T-helper 22 cell (primary cell): ENCODE results near the gene TRIM63.

Source experiments
- DNase-seq: peaks from one replicate; pipeline ENCODE4 v3.0.0-alpha.2; 2020; ENCODE audit warnings: low read depth

TRIM63 gene

DNA sequence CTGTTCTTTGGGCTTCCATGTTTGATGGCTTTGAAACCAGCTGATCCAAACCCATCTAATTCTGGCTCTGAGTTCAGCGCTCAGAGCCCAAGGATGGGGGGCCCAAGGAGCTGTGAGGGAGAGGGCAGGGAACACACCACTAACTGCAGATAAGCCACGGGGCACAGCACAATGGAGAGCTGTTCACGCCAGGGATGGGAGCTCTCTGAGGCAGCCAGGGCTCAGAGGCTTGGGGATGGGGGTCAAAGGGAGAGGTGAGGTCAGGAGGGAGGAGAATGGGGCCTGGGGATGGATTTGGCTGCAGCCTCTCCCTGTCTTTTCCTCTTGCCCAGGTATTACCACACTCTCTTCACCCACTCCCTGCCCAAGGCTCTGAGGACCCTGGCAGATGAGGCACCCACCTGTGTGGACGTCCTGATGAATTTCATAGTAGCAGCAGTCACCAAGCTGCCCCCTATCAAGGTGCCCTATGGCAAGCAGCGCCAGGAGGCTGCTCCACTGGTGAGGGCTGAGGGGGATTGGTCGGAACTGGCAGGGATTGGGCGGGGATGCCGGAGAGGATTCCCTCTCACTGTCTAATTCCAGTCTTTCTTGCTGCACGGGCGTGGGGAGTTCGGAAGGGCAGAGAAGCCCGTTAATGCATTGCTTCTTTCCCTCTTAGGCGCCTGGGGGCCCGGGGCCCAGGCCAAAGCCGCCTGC is 32.8 kb downstream of the TRIM63 start:
- DNase-seq, result no peak

DNA sequence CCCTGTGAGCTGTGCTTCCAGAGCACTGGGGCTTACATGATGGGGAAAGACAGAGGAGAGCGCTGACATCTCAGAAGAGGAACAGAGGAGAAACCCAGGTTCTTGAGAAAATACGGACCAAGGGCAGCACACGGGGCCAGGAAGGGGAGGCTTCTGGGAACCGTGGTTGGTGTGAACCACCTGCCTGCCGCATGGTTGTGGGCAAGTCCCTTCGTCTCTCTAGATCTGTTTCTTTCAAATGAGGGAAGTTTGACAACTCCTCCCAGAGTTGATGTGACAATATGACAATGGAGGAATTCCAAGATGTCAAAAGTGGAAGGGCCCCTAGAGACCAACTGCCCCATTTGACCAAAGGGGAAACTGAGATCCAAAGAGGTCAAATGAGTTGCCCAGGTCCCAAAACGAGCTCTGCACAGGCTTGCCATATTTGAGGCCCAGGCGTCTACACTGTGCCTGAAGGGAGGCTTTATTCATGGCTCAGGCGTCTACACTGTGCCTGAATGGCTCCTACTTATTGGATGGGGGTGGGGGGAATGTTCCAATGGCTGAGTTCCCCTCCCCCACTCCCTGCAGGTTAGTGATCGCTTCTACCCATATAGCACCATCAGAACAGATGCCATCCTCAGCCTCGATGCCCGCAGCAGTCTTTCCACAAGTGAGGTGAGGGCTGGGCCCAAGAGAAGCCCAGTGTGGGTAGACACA is 34.6 kb downstream of the TRIM63 start:
- DNase-seq, result no peak

DNA sequence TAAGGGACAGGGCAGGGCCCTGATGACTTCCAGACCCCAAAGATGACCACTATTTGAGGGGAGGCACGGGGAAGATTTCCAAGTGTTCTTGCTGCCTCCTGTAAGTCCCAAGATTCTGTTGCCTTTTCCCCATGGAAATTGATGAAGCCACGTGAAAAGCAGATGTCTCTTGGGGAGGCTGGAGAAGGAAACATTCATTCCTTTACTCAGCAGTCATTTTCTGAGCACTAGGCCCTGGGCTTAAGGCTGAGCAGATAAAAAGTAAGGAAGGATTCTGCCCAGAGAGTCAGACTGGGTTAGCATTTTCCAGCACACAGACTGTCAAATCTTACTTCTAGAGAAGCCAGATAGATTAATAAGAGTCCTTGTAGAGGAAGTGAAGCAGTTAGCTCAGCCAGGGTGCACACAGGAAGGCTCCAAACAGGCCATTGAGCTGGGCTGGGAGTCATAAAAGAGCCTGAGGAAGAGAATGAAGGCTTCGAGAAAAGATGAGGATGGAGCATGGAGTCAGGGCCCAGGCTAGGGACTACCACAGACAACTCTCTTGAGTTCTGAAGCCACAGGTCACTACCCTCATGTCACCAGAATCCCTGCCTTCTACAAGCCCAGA is 35.7 kb downstream of the TRIM63 start:
- no peak for DNase-seq

DNA sequence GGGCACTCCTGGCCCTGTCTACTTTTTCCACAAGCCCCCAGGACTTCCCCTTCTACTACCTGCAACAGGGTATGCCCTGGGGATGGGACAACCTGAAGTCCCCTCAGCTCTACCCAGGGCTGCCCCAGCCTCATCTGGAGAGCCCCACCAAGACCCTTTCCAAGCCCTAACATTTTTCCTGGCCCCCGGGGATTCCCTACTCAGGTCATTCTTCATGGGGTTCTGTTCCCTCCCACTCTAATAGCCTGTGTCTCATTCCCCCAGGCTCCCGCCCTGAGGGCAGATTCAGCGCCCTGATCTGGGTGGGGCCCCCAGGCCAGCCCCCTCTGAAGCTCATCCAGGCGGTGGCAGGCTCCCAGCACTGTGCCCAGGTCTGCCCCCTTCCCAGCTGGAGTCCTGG is 36.2 kb downstream of the TRIM63 start:
- DNase-seq, result no peak

DNA sequence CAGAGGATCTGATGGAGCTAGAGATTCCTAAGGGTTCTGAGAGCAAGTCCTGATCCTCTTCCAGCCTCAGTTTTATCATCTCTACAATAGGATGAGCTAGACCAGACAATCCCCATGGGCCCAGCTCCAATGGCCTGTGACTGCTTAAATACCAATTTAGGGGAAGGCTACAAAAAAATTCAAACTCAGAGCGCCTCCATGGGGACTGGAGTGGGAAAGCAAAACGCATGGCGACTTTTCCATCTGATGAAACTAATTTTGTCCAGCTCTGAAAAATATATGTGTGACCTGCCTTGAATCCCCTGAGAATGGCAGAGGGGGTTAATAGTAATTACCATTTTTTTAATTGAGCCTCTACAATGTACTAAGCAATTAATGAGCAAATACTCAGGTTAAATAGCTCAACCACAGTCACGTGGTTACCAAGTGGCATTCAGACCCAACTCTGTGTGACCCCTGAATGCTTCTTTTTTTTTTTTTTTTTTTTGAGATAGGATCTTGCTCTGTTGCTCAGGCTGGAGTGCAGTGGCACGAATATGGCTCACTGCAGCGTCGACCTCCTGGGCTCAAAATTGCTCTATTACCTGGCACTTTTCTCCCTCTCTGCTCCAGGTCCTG is 37.5 kb downstream of the TRIM63 start:
- no peak for DNase-seq

DNA sequence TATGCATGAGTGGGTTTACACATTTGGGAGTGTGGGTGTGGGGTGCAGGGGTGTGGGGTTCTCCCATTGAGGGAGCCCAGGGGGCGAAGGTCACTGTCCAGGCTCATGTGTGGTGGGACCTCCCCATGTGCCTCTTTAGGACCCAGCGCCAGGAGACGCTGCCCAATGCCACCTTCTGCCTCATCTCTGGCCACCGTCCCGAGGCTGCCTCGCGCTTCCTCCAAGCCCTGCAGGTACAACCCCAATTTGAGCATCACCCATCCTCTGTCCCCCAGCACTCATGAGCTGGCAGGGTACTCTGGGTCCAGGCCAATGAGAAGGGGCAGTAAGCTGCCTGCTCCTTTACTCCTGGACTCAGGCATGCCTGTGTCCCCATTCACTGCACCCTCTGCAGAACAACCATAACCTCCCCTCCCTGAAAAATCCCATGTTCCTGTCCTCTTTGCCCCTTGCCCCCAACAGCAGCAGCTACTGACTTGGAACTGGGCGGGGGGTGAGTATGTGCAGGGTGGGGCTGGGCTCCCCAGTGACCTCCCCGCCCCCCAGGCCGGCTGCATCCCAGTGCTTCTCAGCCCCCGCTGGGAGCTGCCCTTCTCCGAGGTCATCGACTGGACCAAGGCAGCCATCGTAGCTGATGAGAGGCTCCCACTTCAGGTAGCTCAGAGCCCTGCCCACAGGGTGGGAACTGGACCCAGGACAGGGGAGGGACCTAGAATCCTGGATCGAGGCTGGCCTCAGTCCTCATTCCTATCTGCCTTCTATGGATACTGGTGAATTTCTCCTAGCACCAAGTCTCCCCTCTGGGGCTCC is 38.2 kb downstream of the TRIM63 start:
- no peak for DNase-seq

DNA sequence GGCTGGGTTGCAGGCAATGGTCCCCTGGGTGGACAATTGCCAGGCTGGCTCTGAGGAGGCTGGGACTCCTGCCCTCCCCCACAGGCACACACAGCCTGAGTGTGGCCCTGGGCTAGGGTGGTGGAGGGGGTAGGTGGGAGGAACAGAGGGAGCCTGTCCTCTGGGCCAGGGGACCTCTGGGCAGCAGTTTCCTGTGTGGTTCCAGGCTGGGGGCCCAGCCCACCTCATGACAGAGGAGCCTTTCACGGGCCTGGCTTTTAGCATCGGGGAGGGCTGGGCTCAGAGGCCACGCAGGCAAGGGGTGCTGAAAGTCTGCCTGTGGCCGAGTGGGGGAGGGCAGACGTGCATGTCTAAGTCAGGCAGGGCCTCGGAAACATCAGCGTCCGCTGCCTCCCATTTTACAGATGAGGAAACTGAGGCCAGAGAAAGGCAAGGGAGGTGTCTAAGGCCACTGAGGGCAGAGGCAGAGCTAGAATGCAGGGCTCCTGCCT is 38.9 kb downstream of the TRIM63 start:
- DNase-seq, result no peak

DNA sequence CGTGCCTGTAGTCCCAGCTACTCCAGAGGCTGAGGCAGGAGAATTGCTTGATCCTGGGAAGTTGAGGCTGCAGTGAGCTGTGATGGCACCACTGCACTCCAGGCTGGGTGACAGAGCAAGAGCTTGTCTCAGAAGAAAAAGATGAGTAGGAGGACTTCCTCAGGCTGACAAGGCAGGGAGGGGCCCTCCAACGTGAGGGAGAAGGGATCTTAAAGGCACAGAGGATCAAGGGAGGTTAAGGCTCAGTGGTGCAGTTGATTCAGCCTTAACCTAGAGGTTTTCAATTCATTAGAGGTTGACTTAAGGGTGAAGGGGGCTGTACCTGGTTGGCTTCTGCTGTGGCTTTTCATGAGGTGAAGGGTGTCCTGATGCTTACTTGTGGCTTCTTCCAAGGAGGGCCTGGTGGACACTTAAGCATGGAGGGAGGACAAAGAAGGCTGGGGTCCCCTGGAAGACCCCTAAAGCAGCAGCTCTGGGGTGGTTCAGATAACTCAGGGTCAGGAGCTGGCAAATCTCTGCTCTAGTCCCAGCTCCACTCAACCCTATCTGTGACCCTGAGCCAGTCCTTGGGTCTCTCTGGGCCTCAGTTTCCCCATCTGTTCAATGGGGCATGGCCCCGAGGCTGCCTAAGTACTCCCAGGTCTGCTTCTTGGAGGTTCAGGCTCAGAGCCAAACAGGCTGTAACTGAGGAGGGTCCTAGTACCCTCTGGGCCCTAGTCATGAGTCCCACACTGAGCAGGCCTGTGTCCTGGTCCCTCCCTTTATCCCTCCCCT is 39.5 kb downstream of the TRIM63 start:
- no peak for DNase-seq

DNA sequence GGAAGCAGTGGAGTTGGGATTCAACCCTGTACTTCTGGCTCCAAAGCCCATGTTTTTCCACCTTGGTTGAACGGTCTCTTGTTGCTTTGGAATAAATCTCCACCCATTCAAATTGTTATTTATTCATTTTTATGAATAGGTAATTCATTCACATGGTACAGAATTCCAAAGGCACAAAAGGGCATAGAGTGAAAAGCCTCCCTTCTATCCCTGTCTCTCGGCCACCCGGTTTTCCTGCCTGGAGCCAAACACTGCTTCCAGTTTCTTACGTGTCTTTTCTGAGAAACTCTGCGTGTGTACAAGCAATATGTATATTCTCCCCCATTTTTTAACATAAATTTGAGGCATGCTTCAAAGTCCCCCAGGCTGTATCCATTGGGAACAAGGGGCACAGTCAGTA is 41.9 kb downstream of the TRIM63 start:
- DNase-seq, result no peak

DNA sequence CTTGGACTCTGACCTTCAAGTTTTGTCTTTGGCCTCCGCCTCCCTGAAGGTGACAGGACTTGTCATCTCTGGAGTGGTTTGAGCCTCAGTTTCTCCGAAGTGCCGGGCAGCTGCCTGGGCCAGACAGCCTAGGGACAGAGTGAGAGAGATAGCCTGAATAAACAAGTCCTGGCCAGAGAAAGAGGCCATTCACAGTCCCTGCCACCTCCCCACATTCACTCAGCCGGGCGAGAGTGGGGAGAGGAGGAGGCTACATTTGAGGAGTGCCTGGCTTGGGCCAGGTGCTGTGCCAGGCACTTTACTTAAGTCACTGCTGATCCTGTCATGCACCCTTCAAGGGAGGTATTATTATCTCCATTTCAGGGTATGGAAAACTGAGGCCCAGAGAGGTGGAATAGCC is 42.4 kb downstream of the TRIM63 start:
- no peak for DNase-seq

DNA sequence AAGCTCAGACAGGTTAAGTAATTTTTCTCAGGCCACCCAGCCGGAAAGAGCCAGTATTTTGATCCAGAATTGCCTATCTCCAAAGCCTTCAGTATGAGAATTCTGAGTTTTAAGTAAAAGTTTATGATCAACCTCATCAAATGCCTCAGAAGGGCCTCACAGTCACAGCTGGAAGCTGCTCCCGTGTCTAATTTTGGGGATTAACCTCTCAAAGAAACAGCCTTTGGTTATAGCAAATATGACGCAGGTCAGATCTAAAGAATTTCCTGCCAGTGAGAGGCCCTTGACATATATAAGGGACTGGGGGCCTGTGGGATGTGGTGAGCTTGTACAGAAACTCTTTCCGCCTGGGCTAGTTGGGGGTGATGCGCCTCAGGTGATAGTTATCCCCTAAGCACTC is 43.6 kb downstream of the TRIM63 start:
- no peak for DNase-seq

DNA sequence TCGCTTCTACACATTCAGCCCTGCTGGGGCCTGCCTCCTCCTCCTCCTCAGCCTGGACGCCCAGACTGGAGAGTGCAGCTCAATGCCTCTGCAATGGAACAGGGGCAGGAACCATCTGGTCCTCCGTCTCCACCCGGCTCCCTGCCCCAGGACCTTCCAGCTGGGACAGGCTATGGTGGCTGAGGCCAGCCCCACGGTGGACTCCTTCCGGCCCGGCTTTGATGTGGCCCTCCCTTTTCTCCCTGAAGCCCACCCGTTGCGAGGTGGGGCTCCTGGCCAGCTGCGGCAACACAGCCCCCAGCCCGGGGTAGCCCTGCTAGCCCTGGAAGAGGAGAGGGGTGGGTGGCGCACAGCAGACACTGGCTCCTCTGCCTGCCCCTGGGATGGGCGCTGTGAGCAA is 44.4 kb downstream of the TRIM63 start:
- no peak for DNase-seq

DNA sequence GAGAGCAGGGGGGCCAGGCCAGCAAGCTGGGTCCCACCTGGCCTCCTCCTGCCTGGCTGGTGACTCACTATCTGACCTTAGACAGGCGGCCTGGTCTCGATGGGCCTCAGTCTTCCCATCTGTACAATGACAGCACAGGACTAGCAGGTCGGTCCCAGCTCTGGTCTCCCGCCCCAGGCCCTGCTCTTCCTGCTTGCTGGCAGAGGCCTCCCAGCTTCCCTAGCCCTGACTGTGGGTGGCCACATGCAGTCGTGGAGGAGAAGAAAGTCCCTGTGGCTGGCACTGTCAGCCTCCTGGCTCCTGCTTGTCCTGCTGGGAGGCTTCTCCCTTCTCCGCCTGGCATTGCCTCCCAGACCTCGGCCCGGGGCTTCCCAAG is 45.0 kb downstream of the TRIM63 start:
- DNase-seq, result no peak

DNA sequence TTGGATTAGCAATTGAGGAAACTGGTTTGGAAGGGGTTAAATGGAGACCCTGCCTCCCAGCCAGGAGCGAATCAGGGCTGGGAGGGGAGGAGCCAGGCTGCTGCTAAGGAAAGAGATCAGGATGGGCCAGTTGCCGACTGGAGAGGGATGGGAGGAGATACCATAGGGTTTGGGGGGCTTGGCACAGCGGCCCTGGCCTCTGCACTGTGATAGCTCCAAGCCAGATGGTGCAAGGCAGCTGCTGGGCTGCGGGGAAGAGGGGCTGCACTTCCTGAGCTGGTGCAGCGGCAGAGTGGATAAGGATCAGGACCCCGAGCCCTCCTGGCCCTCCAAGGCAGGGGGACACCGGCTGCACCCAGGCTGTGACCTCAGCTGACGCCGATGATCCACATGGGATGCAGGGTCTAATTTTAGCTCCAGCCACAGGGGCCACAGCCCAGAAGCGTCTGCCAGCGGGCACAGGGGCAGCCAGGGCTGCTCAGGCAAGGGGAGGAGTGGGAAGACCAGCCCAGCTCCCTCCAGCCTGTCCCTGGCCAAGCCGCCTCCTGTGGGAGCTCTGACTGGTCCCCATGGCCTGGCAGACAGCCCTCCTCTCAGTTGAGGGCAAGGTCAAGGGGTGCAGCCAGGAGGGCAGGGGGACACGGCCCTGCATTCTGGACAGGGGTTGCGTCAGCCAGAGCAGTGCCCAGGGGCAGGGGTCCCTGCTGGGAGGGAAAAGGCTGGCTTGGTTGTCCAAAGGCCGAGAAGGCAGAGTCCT is 45.6 kb downstream of the TRIM63 start, which contains the start of gene EXTL1:
Gene EXTL1, plus strand, starts transcription at position 129 of the 757 bp plus-strand sequence. CDS start 872 bp downstream, outside the sequence.
- no peak for DNase-seq

DNA sequence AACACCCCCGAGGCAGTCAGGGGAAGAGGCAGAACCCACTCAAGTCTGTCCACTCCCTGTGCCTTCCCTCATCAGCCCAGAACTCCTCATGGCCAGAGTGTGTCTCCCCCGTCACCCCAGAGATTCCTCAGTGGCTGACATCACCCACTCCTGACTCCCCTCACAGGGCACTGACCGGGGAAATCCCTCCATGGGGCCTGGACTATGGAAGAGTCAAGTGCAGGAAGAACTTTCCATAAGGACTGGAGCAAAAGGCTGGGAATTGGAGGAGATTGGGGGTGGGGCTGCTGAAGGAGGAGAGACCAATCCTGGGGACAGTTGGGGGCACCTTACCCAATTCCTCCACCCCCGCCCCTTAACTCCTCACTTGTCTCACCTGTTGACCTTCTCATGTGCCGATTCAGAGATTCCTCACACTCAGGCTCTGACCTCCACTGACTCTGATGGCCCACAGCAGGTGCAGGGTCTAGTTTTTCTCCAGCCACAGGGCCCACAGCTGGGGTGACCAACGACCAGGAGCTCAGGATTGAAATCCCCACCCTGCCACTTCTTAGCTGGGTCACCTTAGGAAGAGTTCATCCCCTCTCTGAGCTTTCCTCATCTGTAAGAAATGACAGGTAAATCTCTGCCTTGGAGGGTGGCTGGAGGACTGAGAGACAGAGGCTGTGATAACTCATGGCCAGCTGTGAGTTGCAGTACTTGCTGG is 46.3 kb downstream of the TRIM63 start:
- DNase-seq, result no peak

DNA sequence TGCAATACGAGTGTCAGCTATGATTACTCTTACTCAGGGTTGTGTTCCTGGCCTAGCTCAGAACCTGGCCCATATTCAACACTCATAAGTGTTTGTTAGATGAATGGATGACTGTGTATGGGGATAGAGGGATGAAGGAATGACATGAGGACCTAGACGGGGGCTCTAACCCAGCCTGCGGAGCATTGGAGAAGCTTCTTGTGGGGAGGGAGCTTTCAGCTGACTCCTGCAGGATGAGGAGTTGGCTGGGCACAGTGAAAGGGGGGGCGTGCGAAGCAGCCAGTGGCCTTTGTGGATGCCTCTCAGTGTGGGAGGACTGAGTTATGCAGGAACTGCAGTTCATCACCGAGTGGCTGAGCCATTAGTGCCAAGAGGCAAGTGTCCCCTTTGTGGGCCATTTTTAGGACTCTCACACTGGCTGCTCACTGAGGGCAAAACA is 47.1 kb downstream of the TRIM63 start:
- DNase-seq, result no peak

DNA sequence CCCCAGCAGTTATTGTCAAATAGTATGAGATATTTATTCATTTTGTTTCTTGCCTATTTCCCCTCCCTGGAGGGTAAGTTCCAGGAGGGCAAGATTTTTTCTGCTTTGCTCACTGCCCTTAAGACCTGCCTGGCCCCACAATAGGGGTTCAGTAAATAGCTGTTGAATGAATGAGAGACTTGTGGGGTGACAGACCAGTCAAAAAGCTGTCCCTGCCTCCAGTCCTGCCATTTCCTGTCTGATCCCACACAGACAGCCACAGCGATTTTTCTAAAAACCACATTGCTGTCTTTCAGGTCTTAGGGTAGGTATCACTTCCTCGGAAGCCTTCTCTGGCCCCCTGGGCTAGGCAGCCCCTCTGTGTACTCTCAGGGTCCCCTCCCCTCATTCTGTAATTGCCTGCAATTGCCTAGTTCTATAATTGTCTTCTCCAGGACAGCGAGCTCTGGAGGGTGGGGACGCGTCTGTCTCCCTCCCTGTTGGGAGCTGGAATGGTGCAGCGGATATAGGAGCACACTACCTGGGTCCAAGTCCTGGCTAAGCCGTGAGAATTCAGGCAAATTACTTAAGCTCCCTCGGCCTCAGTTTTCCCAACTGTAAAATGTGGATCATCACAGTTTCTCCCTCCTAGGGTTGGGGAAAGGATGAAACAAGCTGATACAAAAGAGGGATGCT is 47.7 kb downstream of the TRIM63 start:
- DNase-seq, result no peak

DNA sequence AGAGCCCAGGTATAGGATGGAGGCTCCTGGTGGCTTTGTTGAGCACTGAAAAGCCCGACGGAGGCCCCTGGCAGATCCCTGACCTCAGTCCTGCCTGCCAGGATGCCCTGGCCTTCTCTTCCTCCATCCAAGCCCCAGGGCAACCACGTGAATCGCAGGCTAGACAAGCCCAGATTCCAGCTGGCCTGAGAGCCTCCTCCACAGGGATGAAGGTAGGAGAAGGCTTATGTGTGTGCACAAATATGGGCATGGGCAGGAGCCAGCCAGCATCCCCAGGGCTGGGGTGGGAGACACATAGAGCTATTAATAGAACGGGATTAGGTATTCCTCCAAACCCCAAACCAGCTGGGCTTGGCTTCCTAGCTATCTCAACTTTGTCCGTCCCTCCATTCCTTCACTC is 49.8 kb downstream of the TRIM63 start:
- no peak for DNase-seq

DNA sequence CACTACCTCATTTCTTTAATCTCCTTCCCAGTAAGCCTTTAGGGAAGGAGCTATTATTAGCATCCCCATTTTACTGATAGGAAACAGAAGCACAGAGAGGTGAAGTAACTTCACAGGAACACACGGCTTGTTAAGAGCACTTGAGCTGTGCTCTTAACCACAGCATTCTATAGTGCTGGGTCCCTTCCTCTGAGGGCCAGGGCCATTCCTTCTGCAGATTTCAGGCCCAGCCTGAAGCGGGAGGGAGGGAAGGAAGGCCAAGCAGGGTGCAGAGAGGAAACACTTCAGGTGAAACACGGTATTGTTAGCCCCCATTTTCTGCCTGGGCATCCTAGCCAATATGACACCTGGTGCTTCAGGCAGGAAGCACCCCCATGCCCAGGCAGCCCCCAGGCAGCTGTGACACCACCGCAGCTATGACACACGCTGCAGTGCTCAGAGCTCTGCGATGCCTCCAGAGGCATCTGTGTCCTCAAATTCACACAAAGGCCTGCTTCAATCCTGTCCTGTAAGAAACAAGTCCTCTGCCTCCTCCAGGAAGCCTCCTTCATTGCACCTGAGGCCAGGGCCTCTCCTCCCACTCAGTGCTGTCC is 50.4 kb downstream of the TRIM63 start:
- no peak for DNase-seq
